ENCODE measurements around the gene OGFRL1.

Gene OGFRL1

DNA sequence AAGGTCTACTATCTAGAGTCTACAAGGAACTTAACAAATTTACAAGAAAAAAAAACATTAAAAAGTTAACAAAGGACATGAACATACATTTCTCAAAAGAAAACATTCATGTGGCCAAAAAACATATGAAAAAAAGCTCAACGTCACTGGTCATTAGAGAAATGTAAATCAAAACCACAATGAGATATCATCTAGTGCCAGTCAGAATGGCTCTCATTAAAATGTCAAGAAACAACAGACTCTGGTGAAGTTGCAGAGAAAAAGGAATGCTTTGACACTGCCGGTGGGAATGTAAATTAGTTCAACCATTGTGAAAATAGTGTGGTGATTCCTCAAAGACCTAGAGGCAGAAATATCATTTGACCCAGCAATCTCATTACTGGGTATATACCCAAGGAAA, 48.3 kb downstream of the OGFRL1 start:
- no peak for DNase-seq

DNA sequence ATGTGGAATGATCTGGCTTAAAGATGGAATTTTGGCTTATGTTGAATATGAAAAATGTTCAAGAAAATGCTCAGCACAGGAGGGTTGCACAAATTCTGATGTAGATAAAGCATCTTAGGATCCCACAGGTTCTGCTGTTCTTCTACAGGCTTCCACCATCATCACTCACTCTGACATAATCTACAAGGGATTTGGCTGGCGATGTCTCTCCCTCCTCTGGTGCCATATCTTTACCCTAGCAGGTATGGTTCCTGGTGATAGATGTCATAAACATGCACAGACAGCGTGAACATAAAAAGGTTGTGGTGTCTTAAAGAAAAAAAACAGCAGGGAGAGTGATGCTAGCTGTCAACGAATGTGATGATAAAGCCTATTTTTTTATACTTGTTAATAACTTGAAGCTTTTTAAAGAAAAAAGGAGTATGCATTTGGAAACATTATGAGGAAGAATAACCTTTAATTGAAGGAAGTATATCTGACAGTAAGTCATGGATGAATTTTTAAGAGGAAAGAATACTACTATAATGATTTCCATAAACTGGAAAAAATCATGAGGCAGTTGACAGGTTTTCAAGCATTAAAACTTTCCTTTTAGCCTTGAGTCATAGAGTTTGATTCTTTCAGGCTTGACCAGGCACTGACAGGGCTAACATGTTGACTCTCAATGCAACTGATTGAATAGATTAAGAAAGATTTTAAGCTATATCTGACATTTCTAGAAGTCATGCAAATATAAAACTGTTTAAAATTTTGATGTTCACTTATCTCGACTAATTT, 50.1 kb downstream of the OGFRL1 start:
- DNase-seq, result no peak

DNA sequence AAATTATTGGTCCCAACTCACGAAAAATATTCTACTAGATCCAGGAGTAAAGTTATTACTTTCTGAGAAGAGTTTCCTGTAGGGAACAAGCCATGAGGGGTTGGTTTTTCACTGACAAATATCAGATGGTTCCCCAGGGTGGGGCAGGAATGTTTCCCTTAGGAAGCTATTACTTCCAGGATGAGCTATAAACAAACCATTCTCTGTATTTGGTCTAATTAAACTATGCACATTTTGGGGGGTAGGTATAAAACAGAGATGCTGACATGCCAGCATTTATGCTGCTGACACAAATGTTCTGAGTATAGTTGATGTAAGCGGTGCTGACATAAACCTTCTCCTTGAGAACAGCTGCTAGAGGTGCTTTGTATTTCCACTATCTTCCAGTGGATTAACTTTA, 54.2 kb downstream of the OGFRL1 start:
- no peak for DNase-seq

DNA sequence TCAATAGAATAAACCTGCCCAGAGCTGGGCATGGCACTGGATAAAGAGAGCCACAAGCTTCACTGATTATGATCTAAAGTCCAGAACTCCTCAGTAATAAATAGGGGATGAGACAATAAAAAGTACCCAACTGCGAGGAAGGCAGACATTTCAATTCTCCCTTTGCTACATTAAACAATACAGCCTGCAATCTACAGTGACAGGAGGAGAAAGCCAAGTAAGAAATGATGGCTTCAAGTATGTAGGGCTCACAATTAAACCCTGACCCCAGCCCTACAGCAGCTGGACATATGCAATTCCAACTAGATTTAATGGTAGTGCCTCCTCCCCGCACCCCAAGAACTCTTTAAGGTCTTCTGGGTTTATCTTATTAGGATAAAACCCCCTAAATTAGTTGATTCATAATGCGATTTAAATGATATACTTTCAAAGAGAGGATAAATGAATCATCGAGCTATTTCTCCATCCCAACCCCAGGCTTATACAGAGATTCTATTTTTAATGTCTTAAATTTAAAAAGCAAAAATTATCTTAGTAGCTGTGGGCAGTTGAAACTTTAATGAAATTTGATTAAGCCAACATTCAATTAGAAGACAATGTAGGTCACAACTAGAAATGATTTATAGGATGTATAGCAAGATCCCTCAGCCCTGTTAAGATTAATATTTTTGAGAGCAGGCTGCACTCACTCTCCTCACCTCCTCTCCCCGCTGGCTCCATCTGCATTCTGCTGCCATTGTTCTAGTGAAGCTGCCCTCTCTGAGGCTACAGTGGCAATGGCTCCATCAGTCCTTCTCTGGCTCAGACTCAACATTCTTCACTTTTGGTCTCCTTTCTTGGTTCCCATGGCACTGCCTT, 57.1 kb downstream of the OGFRL1 start:
- no peak for DNase-seq

DNA sequence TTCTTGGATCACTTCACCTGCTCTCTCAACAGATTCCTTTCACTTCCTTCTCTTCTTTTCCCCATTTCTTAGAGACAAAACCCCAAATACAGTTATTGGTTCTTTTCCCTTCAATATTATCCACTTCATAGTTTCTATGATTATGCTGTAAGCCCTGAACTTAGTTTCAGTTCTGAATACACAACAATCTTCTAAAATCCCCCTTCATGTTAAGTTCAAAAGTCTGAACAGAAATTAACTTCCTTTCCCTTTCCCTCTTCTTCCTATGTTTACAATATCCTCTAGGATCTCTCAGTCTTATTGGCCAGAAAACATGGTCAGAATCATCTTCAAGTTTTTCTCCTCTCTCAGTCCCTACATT, 57.7 kb downstream of the OGFRL1 start:
- DNase-seq, result no peak

DNA sequence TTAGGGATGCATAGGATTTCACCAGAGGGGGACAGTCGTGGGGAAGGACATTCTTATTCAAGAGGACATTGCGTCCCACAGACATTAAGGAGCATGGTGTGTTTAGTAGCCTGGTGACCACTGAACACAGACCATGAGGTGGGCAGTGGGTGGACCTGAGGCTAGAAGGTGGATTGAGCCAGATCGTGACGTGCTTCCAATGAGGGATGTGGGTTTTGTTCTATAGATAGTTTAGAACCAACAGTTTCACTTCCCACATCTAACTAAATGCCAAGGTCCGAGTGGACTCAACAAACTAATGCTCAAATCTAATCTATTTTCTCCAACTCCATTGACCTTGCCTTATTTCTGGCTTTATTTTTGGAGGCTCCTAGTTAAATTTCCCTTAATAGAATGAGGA, 58.5 kb downstream of the OGFRL1 start:
- DNase-seq, result no peak

DNA sequence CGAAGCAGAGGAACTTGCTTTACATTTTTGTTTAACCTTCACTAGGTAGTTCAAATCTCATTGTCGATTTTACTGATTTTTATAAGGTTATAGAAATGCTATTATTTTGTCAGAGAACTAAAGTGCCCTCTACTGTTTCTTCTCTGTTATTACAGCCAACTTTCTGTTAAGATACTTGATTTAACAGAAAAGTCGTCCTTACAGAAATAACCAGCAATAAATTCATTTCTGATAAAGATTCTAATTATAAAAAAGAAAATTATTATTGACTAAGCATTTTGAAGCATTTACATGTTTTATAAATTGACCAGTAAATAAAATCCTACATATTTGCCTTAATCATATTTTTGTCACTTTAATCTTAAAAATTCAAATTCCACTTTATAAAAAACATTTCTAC, 60.8 kb downstream of the OGFRL1 start:
- DNase-seq, result peak; percentile 68

DNA sequence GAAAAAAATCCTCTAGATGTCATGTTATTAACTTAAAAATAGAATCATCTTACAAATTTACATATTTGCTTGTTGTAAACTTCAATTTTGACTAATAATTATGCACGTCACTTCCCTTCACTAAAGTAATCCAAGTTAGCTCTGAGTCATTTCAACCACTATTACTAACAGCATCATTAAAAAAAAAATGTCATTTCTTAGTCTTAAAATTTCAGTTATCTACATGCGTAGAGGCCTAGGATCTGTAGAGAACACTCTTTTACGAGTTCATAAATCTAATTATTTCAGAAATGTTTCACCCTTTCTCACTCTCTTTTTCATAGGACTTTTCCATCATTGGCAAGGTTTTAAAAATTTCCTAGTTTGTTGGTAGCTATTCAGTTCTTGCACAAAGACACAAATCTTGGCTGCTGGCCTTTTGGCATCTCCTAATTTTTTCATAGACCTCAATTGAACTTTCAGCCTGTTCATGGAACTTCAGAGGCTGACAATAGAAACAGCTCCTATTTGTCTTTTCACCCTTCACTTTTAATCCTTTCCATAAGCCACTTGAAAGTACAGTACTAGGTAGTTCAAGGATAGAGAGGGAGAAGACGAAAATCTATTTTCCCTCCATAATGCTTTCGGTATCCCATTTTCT, 61.5 kb downstream of the OGFRL1 start:
- no peak for DNase-seq

DNA sequence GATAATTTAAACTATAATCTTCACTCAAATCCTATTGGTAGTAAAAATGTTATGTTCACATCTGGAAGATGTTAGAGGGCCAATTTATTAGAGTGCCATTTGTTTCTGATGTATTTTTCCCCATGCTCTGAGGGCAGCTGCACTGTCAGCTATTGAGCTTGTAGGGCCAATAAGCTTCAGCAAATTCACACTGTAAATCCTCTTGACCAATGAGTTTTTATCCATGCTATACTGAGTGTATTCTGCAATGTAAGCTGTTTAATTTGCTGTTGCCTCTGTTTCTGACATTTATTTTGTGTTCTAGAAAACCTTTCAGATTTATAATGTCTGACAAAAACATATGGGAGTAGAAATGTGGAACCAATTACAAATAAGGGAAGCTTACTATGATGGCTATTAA, 62.6 kb downstream of the OGFRL1 start:
- no peak for DNase-seq

All from NCI-H2171 treated with DMSO at 0.1 percent for 48 hours (cell line).